GM21381 (cell line): ENCODE data around the gene EFCAB13.

Source experiments
- ATAC-seq: cut with Tn5 transposase; IDR thresholded peaks from one replicate; pipeline ENCODE4 v1.9.1; 2021; ENCODE audit warnings: mild to moderate bottlenecking, moderate library complexity; ENCODE audit not compliant: unreplicated experiment

The EFCAB13 gene

DNA sequence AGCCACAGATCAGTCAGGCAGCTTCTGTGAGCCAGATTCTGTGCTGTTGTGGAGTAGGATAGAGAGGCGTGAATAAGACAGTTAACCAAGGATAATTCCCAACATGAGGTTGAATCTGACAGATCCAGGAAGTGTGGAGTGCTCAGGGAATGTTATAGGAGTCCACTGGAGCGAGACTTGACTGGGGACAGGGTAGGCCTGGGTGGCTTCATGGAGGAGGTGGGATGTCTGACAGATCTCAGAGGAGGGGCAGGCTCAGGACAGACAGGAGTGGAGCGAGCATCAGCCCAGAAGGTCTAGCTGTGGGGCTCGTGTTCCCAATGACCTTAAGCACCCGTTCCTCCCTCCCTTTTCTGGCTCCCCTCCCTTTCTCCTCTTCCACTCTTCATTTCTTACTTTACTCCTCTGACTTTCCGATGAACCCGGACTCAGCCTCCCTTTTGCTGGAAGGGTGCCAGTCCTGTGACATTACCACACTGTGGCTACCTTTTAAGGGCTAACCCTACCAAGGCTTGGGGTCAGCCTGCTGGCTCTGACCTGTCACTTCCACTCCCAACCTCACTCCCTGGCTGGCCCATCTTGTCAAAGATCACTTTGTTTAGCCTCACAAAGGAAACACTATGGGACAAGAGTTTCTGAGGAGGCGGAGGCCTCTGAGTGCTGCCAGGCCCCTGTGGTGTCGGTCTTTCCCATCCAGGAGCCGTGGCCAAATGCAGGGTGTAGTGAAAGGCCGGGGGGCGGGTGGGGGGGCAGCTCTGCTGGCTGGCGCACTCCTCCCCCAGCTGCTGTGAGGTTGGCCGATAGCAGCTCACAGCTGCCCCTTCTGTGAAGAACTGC lies 28.5 kb upstream of the EFCAB13 start:
- ATAC-seq = no peak

DNA sequence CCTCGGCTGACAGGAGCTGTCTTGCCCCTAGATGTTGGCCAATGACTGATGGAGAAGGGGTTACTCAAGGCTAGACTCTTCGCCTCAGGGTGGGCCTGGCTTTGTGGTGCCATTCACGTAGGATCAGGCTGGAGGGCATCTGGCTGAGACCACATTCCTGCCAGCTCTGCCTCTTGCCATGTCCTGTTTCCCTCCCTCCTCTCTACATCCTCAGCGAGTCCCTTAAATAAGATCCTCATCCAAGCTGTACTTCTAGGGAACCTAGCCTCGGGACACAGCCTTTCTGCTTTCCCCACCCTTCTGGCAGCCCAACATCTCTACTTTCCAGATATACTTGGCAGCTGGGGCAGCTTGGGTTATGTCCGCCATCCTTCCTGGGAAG lies 27.9 kb upstream of the EFCAB13 start:
- no peak for ATAC-seq

DNA sequence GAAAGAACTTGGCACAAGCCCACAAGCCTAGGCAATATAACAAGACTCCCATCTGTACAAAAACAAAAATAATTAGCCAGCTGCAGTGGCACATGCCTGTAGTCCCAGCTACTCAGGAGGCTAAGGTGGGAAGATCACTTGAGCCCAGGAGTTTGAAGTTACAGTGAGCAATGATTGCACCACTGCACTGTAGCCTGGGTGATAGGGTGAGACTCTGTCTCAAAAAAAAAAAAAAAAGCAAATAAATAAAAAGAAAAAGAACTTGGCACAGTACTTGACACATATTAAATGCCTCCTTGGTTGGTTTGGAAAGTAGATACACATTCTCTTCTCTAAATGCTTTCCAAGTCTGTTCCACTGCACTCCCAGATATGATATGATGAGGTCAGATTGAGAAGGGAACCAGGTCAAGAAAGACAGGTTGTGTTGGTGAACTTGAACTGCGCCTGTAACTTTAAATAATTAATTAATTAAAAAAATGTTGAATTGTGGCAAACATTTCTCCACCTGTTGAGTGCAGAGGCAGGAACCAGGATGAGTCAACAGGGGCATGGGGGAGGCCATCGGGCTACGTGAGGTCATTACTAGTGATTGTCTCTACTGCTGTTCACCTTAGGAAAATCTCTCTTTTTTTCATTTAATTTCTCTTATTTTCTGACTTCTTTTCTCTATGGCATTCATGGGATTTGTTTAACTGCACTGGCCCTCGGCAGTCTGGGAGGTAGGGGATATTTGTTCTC lies 25.9 kb upstream of the EFCAB13 start:
- no peak for ATAC-seq

DNA sequence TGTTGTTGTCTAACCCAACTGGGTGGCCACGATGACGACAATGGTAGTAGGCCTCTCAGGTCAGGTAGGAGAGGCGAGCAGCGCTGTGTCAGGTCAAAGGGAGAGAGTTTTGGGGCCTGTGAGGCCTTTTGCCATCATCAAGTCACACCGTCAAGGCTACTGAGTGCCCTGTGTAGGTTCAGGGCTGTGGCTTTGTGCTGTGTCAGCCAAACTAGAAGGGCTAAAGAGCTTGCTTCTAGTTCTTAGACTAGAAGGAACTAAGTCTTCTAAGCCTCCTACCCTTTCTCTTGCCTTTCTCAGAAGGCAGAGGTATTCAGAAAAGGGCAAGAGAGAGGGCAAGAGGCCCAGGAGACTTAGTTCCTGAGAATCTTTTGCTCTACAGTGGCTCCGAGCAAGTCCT lies 25.0 kb upstream of the EFCAB13 start:
- ATAC-seq = no peak

DNA sequence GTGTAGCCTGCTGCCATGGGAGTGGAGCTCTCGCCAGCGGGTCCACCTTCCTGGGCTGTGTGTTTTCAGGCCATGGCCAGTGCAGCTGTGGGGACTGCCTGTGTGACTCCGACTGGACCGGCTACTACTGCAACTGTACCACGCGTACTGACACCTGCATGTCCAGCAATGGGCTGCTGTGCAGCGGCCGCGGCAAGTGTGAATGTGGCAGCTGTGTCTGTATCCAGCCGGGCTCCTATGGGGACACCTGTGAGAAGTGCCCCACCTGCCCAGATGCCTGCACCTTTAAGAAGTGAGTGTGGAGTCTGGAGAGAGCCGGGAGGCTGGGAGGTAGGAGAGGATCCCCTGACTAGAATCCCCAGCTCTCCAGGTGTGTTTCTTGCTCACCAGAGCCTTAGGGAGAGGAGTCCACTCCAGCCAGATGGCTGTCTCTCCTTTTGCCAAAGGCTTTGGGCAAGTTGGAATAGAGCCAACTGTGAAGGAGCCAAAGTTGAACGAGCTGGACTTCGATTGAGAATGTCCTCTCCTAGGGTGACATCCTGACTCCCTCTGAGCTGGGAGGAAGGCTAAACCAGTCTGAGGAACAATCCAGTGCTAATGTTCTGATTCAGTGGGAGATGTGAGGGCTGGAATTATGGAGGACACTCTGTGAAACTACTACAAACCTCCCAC lies 24.4 kb upstream of the EFCAB13 start:
- no peak for ATAC-seq

DNA sequence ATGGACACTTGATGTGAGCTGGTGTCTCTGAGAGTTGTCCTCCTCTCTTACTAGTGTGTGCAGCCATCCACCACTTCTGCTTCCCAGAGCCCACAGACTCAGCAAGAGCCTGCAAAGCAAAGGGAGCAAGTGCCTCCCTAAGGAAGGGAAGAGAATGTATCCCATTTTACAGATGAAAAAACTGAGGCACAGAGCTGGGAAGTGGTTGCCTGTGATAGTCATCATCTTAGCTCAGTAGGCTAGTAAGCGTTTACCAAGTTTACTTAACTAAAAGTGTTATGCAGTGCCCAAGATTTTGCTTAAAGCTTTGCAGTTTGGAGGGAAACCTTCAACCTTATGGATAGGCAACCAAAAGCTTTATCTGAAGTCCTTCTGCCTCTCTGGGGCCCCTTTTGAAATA lies 23.0 kb upstream of the EFCAB13 start:
- ATAC-seq = no peak

DNA sequence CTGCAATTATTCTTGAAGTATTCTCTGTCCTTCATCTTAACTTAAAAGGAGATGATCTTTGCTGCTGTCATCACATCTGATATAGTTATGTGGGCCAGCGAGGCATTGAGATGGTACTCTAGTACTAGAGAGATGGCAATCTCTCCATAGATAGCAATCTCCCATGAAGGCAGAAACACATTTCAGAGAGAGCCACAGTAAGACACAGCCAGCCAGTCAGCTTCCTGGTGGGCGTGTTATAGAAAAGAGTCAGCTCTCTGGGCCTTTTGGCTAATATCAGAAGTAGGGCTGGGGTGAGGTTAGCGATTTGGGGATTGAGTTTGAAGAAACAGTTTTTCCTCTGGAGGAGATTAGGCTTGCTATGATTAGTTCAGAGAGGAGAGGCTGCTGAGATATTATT lies 22.6 kb upstream of the EFCAB13 start:
- no peak for ATAC-seq

DNA sequence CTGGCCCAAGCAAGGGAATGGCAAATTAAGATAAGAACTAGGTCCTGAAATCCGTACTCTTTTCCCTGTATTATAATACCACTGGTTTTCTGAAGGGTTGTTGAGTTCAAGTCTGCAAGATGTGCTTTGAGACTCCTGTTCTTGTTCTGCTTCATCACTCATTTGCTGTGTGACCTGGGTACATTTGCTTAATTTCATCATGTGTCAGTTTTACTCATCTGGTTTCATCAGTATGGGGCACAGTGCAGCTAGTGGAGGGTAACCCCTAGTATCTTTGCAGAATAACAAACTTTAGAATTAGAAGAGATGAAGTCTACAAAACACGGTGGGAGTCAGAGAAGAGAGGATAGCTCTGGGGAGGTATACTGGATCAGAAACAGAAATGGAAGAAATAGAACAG lies 21.9 kb upstream of the EFCAB13 start:
- no peak for ATAC-seq

DNA sequence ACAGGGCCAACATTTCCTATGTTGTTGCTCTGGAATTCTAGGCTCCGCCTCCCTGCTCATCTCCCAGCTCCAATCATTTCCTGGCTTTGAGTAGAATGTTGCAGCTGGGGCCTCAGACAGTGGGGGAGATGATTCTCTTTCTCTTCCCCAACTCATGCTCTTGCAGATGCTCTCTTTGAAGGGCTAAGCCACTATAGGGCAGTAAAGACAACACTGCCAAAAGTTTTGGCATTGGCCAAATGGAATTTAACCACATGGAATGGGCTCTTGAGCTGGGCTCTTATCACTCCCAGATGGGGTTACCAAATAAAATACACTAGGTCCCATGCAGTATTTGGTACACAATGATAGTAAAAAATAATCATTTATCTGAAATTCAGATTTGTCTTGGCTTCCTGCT lies 19.6 kb upstream of the EFCAB13 start:
- no peak for ATAC-seq

DNA sequence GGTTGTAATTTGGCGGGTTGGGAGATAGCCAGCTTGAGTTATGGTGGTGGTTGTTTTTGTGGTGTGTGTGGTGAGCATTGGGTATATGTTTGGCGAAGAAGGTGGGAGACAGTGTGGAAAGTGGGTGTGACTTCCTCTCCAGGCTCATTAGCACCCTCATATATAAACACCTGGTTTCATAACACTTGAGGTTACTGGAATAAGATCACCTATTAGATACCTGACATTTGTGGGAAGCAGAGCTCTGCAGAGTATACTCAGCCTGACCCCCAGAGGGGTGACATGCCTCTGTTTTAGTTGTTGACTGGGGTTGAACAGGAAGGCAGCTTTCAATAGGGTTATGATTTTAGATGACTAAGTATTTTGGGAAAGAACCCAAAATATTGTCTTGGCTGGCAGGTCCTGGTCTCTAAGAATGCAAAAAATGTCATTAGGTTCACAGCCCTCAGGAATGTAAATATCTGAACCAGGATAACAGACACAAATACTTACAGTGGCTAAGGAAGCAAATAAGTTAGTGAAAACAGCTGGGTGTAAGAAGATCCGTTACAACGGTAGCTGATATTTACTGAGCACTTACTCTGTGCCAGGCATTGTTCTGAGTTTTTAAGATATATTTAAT lies 18.3 kb upstream of the EFCAB13 start:
- ATAC-seq = no peak

DNA sequence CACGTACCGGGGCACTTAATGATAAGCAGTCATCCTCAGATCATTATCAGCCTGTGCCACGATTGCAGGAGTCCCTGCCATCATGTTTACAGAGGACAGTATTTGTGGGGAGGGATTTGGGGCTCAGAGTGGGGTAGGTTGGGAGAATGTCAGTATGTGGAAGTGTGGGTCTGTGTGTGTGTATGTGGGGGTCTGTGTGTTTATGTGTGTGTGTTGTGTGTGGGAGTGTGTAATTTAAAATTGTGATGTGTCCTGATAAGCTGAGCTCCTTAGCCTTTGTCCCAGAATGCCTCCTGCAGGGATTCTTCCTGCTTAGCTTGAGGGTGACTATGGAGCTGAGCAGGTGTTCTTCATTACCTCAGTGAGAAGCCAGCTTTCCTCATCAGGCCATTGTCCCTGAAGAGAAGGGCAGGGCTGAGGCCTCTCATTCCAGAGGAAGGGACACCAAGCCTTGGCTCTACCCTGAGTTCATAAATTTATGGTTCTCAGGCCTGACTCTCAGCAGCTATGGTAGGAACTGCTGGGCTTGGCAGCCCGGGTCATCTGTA lies 13.5 kb upstream of the EFCAB13 start:
- ATAC-seq = no peak

DNA sequence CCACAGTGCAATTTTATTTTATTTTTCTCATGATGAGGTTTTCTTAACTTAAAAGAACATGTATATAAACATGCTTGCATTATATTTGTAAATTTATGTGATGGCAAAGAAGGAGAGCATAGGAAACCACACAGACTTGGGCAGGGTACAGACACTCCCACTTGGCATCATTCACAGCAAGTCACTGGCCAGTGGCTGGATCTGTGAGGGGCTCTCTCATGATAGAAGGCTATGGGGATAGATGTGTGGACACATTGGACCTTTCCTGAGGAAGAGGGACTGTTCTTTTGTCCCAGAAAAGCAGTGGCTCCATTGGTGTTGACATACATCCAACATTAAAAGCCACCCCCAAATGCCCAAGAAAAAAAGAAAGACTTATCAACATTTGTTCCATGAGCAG lies 12.3 kb upstream of the EFCAB13 start:
- no peak for ATAC-seq

DNA sequence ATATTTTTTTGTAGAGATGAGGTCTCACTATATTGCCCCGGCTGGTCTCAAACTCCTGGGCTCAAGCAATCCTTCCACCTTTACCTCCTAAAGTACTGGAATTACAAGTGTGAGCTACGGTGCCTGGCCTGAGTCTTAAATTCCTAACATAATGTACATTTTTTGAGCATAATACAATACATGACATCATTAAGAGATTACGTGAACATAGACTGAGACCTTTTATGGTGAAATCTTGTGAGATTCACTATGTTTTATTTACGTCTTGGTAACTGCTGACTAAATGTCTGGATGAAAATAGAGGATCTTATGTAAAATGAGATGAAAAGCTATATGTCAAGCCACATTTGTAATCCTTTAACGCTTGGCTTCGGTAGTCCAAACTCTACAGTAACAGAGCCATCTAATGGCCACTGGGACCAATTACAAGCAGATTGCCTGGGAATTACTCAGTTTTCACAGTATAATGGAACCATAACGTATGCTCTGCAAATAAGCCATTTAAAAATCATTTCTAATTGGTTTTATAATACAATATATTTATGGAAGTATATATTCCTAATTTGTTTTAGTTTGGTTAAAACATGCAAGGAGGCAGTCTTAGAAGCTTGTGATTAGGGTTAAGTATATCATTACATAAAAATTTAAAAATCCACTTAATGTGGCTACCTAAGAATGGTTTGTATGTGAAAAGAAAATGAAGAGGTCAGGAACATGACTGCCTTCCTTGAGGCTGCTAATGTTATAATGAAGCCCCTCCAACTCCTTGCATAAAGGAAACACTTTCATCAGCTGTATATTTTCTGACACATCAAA lies 8.1 kb upstream of the EFCAB13 start:
- ATAC-seq = no peak

DNA sequence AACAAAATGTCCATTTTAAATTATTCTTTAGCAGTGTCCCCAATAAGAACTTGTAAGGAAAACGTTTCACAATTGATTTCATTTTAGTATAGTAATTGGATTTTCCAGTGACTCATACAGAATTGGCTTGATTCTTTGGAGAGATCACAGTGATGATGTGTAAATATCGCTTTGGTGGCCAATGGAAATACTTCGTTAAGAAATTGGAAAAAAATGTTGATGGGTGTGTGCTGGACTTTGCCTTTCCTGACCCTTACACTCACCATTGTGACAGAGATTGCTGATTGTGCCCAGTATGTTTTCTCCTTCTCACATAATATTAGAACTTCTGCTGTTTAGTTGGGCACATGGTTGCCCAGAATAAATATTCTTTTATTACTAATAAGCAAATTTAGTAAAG lies 7.4 kb upstream of the EFCAB13 start:
- no peak for ATAC-seq

DNA sequence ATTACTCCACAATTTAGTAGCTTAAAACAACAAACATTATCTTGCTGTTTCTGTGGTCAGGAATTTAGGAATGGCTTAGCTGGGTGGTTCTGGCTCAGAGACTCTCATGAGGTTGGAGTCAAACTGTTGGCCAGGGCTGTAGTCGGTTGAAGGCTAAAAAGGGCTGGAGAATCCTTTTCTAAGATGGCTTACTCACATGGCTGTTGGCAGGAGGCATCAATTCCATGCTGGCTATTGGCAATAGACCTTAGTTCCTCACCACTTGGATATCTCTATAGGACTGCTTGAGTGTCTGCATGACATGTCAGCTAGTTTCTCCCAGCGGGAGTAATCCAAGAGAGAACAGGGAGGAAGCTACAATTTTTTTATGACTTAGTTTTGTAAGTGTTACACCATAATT lies 6.6 kb upstream of the EFCAB13 start:
- no peak for ATAC-seq

DNA sequence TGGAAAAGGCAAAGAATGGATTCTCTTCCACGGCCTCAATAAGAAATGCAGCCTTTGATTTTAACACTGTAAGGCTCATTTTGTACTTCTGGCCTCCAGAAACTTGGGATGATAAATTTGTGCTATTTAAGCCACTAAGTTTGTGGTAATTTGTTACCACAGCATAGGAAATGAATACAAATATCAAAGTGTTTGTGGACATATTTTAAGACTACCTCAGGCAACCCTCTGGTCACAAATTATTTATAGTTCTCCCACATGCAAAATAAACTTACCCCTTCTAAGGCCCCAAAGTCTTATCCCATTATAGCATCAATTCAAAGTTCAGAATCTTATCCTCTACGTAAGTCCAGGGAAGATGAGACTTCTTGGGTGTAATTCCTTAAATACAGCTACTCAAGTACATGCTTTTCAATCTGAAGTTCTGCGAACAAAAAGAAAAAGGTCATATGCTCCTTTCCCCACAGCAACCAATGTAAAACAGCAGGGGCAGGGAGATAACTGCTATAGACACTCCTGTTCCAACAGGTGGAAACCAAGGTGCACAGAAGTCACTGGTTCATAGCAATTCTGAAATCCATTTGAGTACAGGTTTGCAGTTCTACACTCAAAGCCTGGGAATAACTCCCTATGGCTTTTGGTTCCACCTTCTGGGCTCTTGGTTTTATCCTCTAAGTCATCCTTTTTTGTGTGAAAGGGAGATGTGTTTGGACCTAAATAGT lies 5.4 kb upstream of the EFCAB13 start:
- no peak for ATAC-seq

DNA sequence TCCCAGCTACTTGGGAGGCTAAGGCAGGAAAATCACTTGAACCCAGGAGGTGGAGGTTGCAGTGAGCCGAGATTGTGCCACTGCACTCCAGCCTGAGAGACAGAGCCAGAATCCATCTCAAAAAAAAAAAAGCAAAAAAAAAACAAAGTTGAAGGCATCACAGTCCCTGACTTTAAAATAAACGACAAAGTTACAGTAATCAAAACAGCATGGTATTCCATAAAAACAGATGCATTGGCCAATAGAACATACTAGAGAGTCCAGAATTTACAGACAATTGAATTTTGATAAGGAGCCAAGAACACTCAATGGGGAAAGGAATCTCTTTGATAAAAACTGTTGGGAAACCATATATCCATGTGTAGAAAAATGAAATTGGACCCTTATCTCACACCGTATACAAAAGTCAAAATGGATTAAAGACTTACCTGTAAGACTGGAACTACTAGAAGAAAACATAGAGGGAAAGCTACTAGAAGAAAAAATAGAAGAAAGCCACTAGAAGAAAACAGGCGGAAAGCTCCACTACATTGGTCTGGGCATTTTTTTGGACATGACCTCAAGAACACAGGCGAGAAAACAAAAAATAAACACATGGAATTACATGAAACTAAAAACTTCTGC lies 2.8 kb upstream of the EFCAB13 start:
- ATAC-seq = no peak

DNA sequence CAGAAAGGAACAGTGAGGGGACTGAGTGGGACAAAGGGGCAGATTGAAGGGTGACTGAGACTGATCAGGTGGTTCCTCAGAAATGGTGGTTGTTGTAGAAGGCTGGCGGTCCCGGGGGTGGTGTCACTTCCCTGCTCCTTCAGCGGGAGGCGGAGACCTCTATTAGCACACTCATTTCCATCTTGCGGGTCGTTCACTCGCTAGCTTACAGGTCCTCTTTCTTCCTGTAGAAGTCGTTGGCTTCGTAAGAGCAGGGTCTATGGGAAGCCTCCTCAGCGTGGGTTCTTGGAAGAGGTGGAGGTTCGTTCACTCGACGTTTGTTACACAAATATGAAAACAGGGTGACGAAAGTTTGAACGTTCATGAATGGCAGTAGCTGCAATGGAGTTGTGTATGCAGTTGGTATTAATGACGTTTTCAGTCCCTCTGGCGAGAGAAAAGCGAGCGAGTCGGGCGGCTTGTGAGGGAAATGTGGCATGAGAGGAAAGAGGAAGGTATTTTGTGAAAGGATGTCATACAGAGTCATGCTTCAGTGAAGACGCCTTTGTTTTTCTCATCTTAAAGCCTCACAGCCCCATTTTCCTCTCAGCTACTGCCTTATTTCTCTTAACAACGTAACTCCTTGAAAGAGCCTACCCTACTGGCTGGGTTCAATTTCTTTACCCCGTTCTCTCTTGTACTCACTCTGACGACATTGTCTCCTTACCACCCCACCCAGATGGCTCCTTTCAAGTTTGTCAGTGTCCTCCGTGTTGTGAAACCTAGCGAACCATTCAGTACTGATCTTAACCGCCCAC lies 667 bp downstream of the EFCAB13 start:
- peak; percentile 20 for ATAC-seq
